Articular chondrocyte of knee joint (primary cell): ENCODE results near the gene PTGES3L. TPM values are rescaled to one million over a fixed set of nuclear protein-coding genes. Genes with fewer than 3 reads are reported as not detected.
A peak's percentile ranks its signal among the peaks of the same experiment; 100 is the strongest.

Experiments
- small RNA-seq: library from RNA; depleted of rRNA; stranded (forward); fragments of <200 nt; gene quantifications from one replicate; pipeline ENCODE3, GENCODE V24; 2012
- total RNA-seq: library from RNA; depleted of rRNA; stranded (reverse); fragments of >200 nt; gene quantifications from 2 replicates; pipeline ENCODE4 v1.2.3, GENCODE V29; 2012

PTGES3L gene
- total RNA-seq: 0.11 and 0.52 TPM in 2 replicates

DNA sequence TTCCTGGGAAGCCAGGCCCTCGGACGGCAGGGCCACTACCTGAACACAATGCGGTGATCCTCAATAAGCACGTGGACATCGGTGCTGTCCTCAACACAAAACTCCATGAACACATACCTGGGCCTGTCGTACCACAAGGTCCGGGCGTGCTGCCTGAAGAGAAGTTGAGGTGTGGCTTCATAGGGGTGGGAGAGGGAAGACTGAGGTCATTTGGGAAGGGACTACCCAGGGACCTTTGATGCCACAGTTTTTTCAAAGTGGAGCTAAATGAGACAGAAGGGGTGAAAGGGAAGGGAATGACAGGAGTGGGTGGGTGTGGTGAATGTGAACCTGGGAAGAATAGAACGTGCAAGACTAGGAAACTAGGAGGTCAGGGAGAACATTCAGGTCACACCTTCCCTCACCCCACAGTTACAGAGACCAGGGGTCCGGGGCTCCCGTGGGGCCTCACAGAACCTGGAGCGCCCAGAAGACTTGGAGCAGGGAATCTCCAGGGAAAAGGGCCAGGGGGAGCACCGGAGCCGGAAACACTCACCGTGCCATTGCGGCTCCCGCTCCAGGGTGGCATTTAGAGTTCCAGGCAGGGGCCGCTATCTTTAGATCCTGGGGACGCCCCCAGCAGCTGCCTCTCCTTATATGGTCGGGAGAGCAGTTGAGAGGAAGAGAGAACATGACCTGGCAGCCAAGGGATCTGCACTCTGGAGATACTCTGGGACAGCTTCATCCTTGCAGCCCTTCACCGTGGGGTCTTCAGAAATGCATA lies at the start of gene PTGES3L:
PTGES3L (minus strand) TSS at position 570 of the 763 bp plus-strand sequence; CDS start at position 543, 27 bp downstream.

DNA sequence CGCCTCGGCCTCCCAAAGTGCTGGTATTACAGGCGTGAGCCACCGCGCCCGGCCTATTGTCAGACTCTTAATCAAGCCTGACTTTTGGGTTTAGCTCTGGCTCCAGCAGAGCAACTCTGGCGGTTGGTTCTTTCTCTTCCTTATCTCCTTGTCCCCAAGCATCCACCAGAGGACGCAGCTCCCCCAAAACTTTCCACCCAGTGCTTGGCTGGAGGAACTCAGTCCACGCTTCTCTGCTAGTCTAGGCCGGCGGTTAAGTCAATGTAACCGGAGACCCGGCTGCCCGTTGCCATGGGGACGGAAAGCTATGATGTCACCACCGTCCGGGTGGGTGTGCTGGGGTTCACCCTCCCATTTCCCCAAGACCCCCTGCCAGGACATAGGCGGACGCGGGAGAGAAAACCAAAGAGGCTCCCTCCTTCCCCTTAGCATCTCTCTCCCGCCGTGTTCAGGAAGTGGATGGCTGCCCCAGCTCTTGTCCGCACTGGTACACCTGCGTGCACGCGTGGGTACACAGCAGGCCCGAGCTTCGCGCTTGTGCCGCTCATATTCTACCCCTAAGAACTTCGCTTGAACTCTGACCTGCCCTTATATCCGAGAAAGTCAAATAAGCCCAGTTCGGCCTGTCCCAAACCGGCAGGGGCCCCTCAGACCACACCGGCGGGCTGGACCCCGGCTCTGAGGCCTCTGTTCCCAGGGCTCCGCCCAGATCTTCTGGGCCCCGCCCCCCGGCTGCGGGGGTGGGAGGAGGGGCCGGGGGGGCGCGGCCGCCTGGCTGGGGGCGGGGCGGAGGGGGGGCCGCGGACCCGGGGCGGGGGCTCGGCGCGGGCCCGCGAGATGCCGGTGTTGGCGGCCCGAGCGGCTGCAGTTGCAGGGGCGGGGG lies 44.8 kb upstream of the PTGES3L start, which contains the start of gene RND2:
RND2 (plus strand) TSS at position 825 of the 883 bp plus-strand sequence. CDS start 117 bp downstream, outside the sequence.

DNA sequence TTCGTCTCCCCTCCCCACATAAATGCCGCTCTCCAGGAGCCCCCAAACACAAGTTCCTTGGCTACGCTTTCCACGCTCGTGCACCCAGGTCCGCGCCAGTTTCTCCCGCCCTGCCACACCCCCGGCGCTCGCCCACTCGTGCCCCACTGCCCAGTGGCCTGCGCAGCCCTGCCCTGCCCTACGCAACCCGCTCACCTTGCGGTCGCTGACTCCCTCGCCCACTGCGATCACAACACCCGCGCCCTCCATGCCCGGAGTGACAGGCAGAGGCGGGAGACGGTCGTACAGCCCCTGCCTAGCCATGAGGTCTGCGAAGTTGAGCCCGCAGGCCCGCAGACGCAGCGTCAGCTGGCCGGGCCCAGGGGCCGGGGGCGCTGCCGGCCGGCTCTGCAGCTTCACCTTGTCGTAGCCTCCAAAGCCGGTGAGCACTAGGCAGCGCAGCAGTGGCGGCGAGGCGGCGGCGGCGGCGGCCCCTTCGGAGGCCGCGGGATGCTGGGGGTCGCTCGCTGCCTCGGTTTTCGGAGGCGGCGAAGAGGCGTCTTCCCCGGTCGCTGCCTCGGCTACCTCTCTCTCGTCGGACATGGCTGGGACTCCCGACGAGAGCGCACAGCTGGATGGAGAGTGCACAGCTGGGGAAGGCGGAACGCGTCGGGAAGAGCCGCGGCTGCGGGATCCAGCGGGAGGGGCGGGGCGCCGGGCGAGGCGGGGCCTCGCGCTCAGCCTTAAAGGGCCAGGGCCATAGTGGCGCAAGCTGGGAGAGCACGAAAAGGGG lies 42.0 kb upstream of the PTGES3L start, which contains the start of gene VAT1:
VAT1 (minus strand) TSS at position 645 of the 772 bp plus-strand sequence; CDS start at position 582, 63 bp downstream.

DNA sequence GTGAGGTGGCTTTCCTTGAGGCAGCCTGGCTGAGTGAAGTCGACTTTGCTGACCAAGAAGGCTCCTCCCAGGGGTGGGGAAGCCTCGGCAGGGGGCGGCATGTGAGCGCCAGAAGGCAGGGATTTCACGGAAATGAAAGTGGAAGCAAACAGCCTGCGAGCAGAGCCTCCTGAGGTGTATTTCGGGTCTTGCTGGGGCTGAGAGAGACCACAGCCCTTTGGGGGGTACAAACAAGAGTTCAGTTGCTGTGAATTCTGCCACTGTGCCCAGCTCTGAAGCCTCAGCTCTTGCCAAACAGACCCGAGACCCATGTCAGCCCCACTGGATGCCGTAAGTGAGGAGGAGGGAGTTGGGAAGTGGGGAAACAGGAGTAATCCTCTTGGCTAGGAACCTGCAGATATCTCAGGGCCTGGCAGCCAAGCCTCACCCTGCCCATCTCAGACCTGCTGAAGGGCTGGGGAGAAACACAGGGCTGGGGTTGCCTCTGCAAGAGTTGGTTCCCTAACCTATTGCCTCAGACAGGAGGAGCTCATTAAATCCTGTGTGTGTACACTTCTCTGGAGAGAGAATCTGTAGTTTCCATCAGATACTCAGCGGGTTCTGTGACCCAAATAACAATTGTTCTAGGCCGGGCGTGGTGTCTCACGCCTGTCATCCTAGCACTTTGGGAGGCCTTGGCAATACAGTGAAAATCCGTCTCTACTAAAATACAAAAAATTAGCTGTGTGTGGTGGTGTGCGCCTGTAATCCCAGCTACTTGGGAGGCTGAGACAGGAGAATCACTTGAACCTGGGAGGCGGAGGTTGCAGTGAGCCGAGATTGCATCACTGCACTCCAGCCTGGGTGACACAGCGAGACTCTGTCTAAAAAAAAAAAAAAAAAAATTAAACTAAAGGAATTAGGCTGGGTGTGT lies 27.0 kb upstream of the PTGES3L start, which contains the start of gene IFI35:
IFI35 (plus strand) TSS at position 146 of the 913 bp plus-strand sequence; CDS start at position 310, 164 bp downstream.

DNA sequence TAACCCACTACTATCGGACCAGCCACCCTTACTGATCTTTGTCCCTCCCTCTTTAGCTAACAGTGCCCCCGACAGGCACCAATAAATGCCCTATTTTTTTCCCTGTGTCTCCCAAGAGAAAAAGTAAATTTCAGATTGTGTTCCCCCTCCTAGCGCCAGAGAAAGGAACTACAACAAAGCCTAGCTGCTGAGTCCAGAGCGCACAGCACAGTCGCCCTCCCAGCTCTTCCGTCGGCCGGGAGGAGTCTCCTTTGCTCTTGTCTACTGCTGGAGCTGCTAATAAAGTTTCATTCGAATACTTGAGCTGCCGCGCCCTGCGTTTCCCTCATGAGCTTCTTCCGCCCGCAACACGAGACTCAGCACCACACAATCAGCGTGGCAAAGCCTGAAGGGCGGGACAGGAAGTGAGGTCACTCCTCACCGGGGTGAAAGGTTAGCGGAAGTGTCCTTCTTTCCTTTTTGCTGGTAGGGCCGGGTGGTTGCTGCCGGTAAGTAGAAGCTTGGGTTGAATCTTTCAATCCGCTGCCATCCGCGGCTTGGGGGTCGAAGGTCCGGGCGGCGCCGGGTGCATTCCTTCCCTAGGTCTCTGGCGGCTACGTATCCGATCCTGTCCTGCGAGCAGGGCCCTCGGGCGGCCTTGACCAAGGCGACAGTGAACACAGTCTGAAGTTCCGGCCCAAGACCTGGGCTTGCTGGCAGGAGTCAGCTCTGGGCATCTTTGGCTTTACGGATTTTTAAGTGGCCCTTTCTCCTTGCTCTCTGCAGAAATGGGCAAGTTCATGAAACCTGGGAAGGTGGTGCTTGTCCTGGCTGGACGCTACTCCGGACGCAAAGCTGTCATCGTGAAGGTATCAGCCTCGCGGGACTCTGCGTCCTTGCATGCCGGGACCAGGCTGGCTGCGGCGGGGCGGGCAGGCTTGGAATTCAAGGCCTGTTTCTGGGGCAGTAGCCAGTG lies 18.4 kb upstream of the PTGES3L start, which contains the start of gene RPL27:
RPL27 (plus strand) TSS at position 436 of the 955 bp plus-strand sequence; CDS start at position 768, 332 bp downstream.

DNA sequence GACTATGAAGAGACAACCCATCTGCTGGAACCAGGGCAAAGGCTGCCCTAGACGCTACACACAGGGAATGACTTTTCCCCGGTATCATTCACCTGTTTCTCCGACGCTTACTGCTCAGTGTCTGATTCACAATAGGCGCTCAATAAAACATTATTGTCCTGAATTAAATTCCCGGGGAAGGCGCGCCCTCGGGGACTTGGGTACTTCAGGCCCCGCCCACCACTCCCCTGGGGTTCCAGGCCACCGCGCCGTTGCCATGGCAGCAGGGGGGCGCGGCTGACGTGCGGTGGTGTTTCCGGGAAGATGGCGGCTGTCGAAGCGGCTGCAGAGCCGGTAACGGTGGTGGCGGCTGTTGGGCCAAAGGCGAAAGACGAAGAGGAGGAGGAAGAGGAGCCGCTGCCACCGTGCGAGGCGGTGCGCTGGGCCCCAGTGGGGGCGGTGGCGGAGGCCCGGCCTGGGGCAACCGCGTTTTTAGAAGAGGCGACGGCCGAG lies 440 bp upstream of the PTGES3L start, which contains the start of gene RUNDC1:
RUNDC1 (plus strand) TSS at position 292 of the 492 bp plus-strand sequence; CDS start at position 304, 12 bp downstream.

DNA sequence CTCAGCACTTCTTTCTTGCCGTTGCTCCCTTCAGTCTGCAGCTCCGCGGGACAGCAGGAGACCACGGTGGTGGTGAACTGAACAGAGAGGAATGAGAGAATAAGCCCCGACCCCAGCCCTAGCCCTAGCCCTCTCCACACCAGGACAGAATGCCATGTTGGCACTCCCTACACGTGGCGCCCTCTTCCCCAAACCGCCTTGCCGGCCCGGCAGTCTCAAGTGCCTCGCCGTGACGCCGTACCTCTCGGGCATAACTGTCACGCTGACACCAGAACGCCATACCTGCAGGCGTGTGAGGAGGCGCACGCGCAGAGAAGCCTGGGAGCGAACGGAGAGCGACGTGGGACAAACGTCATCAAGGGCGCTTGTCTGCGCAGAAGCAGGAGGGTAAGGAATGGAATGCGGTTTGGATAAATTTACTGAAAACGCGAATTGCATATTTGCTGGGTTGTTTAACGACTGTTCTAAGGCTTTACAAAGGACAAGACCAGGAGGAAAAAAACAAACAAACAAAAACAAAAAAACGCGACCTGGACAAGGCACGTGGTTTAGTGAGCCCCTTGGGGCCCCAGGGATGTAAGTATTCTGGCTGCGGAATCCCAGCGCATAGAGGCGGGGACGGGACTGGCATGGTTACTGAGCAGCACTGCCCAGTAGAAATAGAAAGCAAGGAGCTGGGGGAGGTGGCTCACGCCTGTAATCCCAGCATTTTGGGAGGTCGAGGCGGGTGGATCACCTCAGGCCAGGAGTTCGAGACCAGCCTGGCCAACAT lies 15.5 kb downstream of the PTGES3L start, which contains the start of gene AARSD1:
AARSD1 (minus strand) TSS at position 294 of the 772 bp plus-strand sequence; CDS start at position 280, 14 bp downstream.

Small RNA genes lying within 50 kb of the gene (small RNA-seq; reads per million reads assigned to genes)
- gene AARSD1 (0.61 reads per million, percentile 20 among the genes with 10 or more reads in this experiment), gene RF00561 (not detected)

Other genes starting within 250 kb of the PTGES3L start
- 26.6 and 27.7 TPM in 2 replicates for gene EZH1, start 235.0 kb downstream of the PTGES3L start, total RNA-seq
- gene RAMP2, start 218.9 kb downstream of the PTGES3L start, total RNA-seq: 0.22 TPM in 1 of 2 replicates, not detected in the other
- gene VPS25, start 206.6 kb downstream of the PTGES3L start, total RNA-seq: 51.0 and 57.1 TPM in 2 replicates
- gene WNK4, start 199.5 kb downstream of the PTGES3L start, total RNA-seq: under 0.01 TPM in 1 of 2 replicates, not detected in the other
- 48.9 and 52.8 TPM in 2 replicates for gene COA3, start 181.4 kb downstream of the PTGES3L start, total RNA-seq
- 0.13 and 0.65 TPM in 2 replicates for gene CNTD1, start 181.2 kb downstream of the PTGES3L start, total RNA-seq
- 73.6 and 81.3 TPM in 2 replicates for gene BECN1, start 155.8 kb downstream of the PTGES3L start, total RNA-seq
- gene PSME3, start 146.7 kb downstream of the PTGES3L start, total RNA-seq: 85.0 and 90.0 TPM in 2 replicates
- gene AOC2, start 135.5 kb downstream of the PTGES3L start, total RNA-seq: 1.3 and 2.6 TPM in 2 replicates
- 0.13 and 0.54 TPM in 2 replicates for gene AOC3, start 128.9 kb downstream of the PTGES3L start, total RNA-seq
- gene G6PC1, start 79.3 kb downstream of the PTGES3L start, total RNA-seq: not detected in 2 replicates
- 16.2 and 16.7 TPM in 2 replicates for gene AARSD1, start 15.6 kb downstream of the PTGES3L start, total RNA-seq
- 11.0 and 11.8 TPM in 2 replicates for gene RUNDC1, start 485 bp upstream of the PTGES3L start, total RNA-seq
- 992 and 1,718 TPM in 2 replicates for gene RPL27, start 18.3 kb upstream of the PTGES3L start, total RNA-seq
- 43.2 and 51.2 TPM in 2 replicates for gene IFI35, start 26.7 kb upstream of the PTGES3L start, total RNA-seq
- 322 and 382 TPM in 2 replicates for gene VAT1, start 42.3 kb upstream of the PTGES3L start, total RNA-seq
- gene RND2, start 45.2 kb upstream of the PTGES3L start, total RNA-seq: 0.54 and 0.78 TPM in 2 replicates
- gene BRCA1, start 145.3 kb upstream of the PTGES3L start, total RNA-seq: 15.3 and 20.2 TPM in 2 replicates
- 152 and 156 TPM in 2 replicates for gene NBR1, start 191.1 kb upstream of the PTGES3L start, total RNA-seq
- gene TMEM106A, start 231.8 kb upstream of the PTGES3L start, total RNA-seq: 8.1 and 8.2 TPM in 2 replicates
- gene CCDC200, start 248.5 kb upstream of the PTGES3L start, total RNA-seq: 0.26 TPM in 1 of 2 replicates, not detected in the other